Loucy (cell line): ENCODE data around the gene LRP10.
"Not testable (repeated sequence)": the region's sequence is repeated elsewhere in the genome, so short reads cannot be mapped to it uniquely, and the experiment has no call there.

Experiments used
- H2AFZ ChIP-seq: fragments of 200-600 bp; sonication (generic); 2 replicates; pipeline ENCODE4 v1.6.0; 2016; ENCODE audit warnings: antibody characterized with exemption, mild to moderate bottlenecking, low read length, moderate library complexity
- H3F3A ChIP-seq: fragments of 200-600 bp; 2 replicates; pipeline ENCODE4 v1.6.0; 2016; ENCODE audit warnings: antibody characterized with exemption, low read depth, mild to moderate bottlenecking
- H3K27me3 ChIP-seq: fragments of 200-600 bp; sonication (generic); 2 replicates; pipeline ENCODE4 v1.6.1; 2014; ENCODE audit warnings: low read length, mild to moderate bottlenecking; ENCODE audit not compliant: insufficient read depth, poor library complexity, severe bottlenecking
- H3K36me3 ChIP-seq: fragments of 200-600 bp; sonication (generic); 2 replicates; pipeline ENCODE4 v1.6.1; 2016; ENCODE audit warnings: low read length; ENCODE audit not compliant: insufficient read depth
- H3K4me1 ChIP-seq: fragments of 200-600 bp; sonication (generic); 2 replicates; pipeline ENCODE4 v1.5.1; 2014; ENCODE audit warnings: low read length, mild to moderate bottlenecking; ENCODE audit not compliant: insufficient read depth, poor library complexity, severe bottlenecking
- H3K4me2 ChIP-seq: fragments of 200-600 bp; sonication (generic); 2 replicates; pipeline ENCODE4 v1.6.0; 2014; ENCODE audit warnings: antibody characterized with exemption, low read length, low read depth, mild to moderate bottlenecking; ENCODE audit not compliant: poor library complexity, severe bottlenecking
- H3K4me3 ChIP-seq: fragments of 200-600 bp; sonication (generic); 2 replicates; pipeline ENCODE4 v1.5.1; 2014; ENCODE audit warnings: low read length, mild to moderate bottlenecking, mixed read lengths; ENCODE audit not compliant: poor library complexity, severe bottlenecking
- H3K79me2 ChIP-seq: fragments of 200-600 bp; sonication (generic); 2 replicates; pipeline ENCODE4 v1.6.1; 2014; ENCODE audit warnings: low read length; ENCODE audit not compliant: insufficient read depth
- H3K9ac ChIP-seq: fragments of 200-600 bp; sonication (generic); 2 replicates; pipeline ENCODE4 v1.6.0; 2014; ENCODE audit warnings: mild to moderate bottlenecking, low read depth, low read length, moderate library complexity; ENCODE audit not compliant: poor library complexity, severe bottlenecking
- H3K9me2 ChIP-seq: fragments of 200-600 bp; sonication (generic); replicated peaks from 2 replicates; pipeline ENCODE4 v1.6.1; 2016; ENCODE audit warnings: low read depth, low read length, mixed read lengths
- H3K9me3 ChIP-seq: fragments of 200-600 bp; sonication (generic); 2 replicates; pipeline ENCODE4 v1.6.1; 2014; ENCODE audit warnings: mild to moderate bottlenecking, antibody characterized with exemption, low read length, low read depth; ENCODE audit not compliant: insufficient read depth
- H4K20me1 ChIP-seq: fragments of 200-600 bp; sonication (generic); 2 replicates; pipeline ENCODE4 v1.6.0; 2014; ENCODE audit warnings: antibody characterized with exemption, low read length, mild to moderate bottlenecking; ENCODE audit not compliant: insufficient read depth, poor library complexity, severe bottlenecking
- EZH2phosphoT487 ChIP-seq: fragments of 200-600 bp; IDR thresholded peaks from 2 replicates; pipeline ENCODE4 v1.6.1; 2018; ENCODE audit warnings: antibody characterized with exemption, mild to moderate bottlenecking, moderate library complexity, borderline replicate concordance
- TF ChIP-seq, protein P1 (sequence below): fragments of 200-600 bp; sonication (generic); conservative IDR thresholded peaks from 2 replicates; pipeline ENCODE4 v1.5.1; 2014; ENCODE audit warnings: mild to moderate bottlenecking, antibody characterized with exemption, low read length

The LRP10 gene

DNA sequence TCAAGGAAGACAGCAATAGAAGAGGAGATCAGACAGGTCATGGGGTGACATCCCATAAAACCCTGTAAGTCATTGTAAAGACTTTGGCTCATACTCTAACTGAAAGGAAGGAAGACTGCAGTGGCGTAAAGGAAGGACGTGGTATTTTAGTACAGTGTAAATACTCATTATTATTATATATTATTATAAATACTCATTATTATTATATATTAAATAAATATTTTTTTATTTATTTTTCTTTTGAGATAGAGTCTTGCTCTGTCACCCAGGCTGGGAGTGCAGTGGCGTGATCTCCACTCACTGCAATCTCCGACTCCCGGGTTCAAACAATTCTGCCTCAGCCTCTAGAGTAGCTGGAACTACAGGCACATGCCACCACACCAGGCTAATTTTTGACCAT, 15.1 kb upstream of the LRP10 start:
- TF ChIP-seq, protein P1, sequence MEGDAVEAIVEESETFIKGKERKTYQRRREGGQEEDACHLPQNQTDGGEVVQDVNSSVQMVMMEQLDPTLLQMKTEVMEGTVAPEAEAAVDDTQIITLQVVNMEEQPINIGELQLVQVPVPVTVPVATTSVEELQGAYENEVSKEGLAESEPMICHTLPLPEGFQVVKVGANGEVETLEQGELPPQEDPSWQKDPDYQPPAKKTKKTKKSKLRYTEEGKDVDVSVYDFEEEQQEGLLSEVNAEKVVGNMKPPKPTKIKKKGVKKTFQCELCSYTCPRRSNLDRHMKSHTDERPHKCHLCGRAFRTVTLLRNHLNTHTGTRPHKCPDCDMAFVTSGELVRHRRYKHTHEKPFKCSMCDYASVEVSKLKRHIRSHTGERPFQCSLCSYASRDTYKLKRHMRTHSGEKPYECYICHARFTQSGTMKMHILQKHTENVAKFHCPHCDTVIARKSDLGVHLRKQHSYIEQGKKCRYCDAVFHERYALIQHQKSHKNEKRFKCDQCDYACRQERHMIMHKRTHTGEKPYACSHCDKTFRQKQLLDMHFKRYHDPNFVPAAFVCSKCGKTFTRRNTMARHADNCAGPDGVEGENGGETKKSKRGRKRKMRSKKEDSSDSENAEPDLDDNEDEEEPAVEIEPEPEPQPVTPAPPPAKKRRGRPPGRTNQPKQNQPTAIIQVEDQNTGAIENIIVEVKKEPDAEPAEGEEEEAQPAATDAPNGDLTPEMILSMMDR: no peak
- no peak for TF ChIP-seq EZH2phosphoT487
- no peak overlapping the region for H2AFZ ChIP-seq
- no peaks in the 10 kb centered on the region for H4K20me1 ChIP-seq
- peaks cover 66% of the 10 kb centered on the region for H3K27me3 ChIP-seq
- no peak overlapping the region for H3K4me3 ChIP-seq
- no peaks in the 10 kb centered on the region for H3K9me3 ChIP-seq
- no peak overlapping the region for H3K4me2 ChIP-seq
- H3K9ac ChIP-seq: no peak overlapping the region
- H3F3A ChIP-seq: no peaks in the 10 kb centered on the region
- peaks cover 6% of the 10 kb centered on the region for H3K4me1 ChIP-seq
- no peaks in the 10 kb centered on the region for H3K9me2 ChIP-seq
- no peaks in the 10 kb centered on the region for H3K36me3 ChIP-seq
- no peaks in the 10 kb centered on the region for H3K79me2 ChIP-seq

DNA sequence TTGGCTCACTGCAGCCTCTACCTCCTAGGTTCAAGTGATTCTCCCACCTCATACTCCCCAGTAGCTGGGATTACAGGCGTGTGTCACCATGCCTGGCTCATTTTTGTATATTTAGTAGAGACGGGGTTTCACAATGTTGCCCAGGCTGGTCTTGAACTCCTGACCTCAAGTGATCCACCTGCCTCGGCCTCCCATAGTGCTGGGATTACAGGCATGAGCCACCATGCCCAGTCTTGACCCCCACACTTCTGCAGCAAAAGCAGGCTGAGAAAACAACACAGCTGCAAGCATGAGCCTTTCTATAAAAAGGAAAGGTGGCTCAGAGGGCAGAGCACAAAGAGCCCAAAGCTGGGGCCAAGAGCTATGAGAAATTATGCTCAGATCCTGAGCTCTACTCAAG, 11.2 kb upstream of the LRP10 start:
- not testable (repeated sequence) for H3K4me2 ChIP-seq, H3K4me3 ChIP-seq

DNA sequence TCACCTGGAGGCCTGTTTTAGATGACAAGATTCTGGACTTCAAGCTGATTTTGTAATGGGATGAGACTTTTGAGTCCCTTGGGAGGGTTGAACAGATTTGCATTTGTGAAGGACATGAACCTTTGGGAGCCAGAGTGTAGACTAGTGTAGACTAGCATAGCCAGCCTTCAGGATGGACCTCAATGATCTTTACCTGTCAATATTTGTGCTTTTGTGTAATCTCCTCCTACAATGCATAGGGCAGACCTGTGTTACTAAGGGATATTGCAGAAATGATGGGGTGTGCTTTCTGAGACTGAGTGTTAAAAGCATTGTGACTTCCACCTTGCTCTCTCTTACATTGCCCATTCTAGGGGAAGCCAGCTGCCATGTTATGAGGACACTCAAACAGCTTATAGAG, 9.9 kb upstream of the LRP10 start:
- Histone ChIP-seq H2AFZ (no peak overlapping the region), H3K4me1 (peaks cover 12% of the 10 kb centered on the region), H3K9me2 (no peaks in the 10 kb centered on the region), H3K9ac (no peak overlapping the region), H3K4me3 (no peak overlapping the region), H3K36me3 (no peaks in the 10 kb centered on the region), H3K4me2 (no peak overlapping the region), H3K79me2 (no peaks in the 10 kb centered on the region), H3F3A (no peaks in the 10 kb centered on the region), H3K9me3 (no peaks in the 10 kb centered on the region), H3K27me3 (peaks cover 56% of the 10 kb centered on the region), H4K20me1 (no peaks in the 10 kb centered on the region)
- TF ChIP-seq, protein P1: no peak

More for the DNA sequence above, 11.2 kb upstream of the LRP10 start:
- H3K9ac ChIP-seq, H3K36me3 ChIP-seq, H4K20me1 ChIP-seq, H3F3A ChIP-seq, H2AFZ ChIP-seq, H3K4me1 ChIP-seq, H3K9me2 ChIP-seq, H3K79me2 ChIP-seq, H3K9me3 ChIP-seq: not testable (repeated sequence)
- peaks cover 67% of the 10 kb centered on the region for H3K27me3 ChIP-seq

DNA sequence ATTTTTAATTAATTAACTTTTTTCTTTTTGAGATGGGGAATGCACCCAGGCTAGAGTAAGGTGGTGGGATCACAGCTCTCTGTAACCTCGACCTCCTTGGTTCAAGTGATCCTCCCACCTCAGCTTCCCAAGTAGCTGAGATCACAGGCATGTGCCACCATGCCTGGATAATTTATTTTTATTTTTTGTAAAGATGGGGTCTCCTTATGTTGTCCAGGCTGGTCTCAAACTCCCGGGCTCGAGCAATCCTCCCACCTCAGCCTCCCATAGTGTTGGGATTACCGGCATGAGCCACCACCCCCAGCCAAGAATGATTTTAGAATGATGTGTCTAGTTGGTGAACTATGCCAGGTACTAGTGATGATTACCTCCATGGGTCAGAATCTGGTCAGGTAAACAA, 6.6 kb upstream of the LRP10 start:
- H2AFZ ChIP-seq: no peak overlapping the region
- no peak for TF ChIP-seq EZH2phosphoT487
- TF ChIP-seq, protein P1: no peak
- no peaks in the 10 kb centered on the region for H3F3A ChIP-seq

More for the DNA sequence above, 6.6 kb upstream of the LRP10 start:
- Histone ChIP-seq H3K4me2 (no peak overlapping the region), H3K36me3 (no peaks in the 10 kb centered on the region), H3K9me3 (no peaks in the 10 kb centered on the region), H3K27me3 (peaks cover 29% of the 10 kb centered on the region), H3K9ac (no peak overlapping the region), H4K20me1 (no peaks in the 10 kb centered on the region), H3K4me3 (no peak overlapping the region), H3K9me2 (no peaks in the 10 kb centered on the region), H3K4me1 (peaks cover 12% of the 10 kb centered on the region), H3K79me2 (no peaks in the 10 kb centered on the region)
